ENCODE measurements around the gene ZNF346.

ZNF346 gene

GRCh38 chr5:177071666-177072385, 49.3 kb downstream of the ZNF346 start:
- DNase-seq: peak; percentile 77

GRCh38 chr5:177077335-177077734, 54.8 kb downstream of the ZNF346 start:
- DNase-seq: no peak

- DNase-seq: no peak
These were observed 57.1 kb downstream of the ZNF346 start for GRCh38 chr5:177079606-177080005.

- DNase-seq: no peak
These were observed 57.8 kb downstream of the ZNF346 start for GRCh38 chr5:177080265-177080664.

- DNase-seq: no peak
These were observed 59.4 kb downstream of the ZNF346 start for GRCh38 chr5:177081859-177082258.

- DNase-seq: no peak
These were observed 60.9 kb downstream of the ZNF346 start for GRCh38 chr5:177083357-177083756.

- DNase-seq: no peak
These were observed 61.7 kb downstream of the ZNF346 start for GRCh38 chr5:177084175-177084574.

- no peak for DNase-seq
These were observed 63.6 kb downstream of the ZNF346 start for GRCh38 chr5:177085985-177086653.

- DNase-seq: peak; percentile 71
These were observed 64.3 kb downstream of the ZNF346 start, which contains the start of gene FGFR4 for GRCh38 chr5:177086654-177087397. Gene FGFR4 (plus strand): TSS chr5:177086915. CDS start chr5:177089603, 2,688 bp downstream.

GRCh38 chr5:177087398-177088005, 65.0 kb downstream of the ZNF346 start:
- DNase-seq: no peak

- no peak for DNase-seq
These were observed 66.6 kb downstream of the ZNF346 start for GRCh38 chr5:177089127-177089526.

- no peak for DNase-seq
These were observed 67.5 kb downstream of the ZNF346 start for GRCh38 chr5:177089825-177090641.

GRCh38 chr5:177090813-177091212, 68.3 kb downstream of the ZNF346 start:
- DNase-seq: no peak

- no peak for DNase-seq
These were observed 68.7 kb downstream of the ZNF346 start for GRCh38 chr5:177091232-177091631.

- DNase-seq: no peak
These were observed 69.9 kb downstream of the ZNF346 start for GRCh38 chr5:177092178-177093081.

GRCh38 chr5:177093082-177093712, 70.7 kb downstream of the ZNF346 start:
- no peak for DNase-seq

- no peak for DNase-seq
These were observed 71.3 kb downstream of the ZNF346 start for GRCh38 chr5:177093803-177094202.

GRCh38 chr5:177094224-177095087, 72.0 kb downstream of the ZNF346 start:
- DNase-seq: no peak

- DNase-seq: no peak
These were observed 72.7 kb downstream of the ZNF346 start for GRCh38 chr5:177095088-177095669.

Measured in CD4-positive, alpha-beta T cell treated with Interleukin-17A for 1 hour (primary cell).